Fibroblast of mammary gland (primary cell): ENCODE results near the gene PADI1.
A peak's percentile ranks its signal among the peaks of the same experiment; 100 is the strongest.

Source experiments
- DNase-seq: peaks from one replicate; pipeline ENCODE4 v3.0.0-alpha.2; 2010; ENCODE audit warnings: low read depth
- H3K4me3 ChIP-seq: 2 replicates; pipeline ENCODE4 v1.5.1; 2011; ENCODE audit warnings: low read depth, mild to moderate bottlenecking, low read length, moderate library complexity; ENCODE audit not compliant: control insufficient read depth
- CTCF ChIP-seq: conservative IDR thresholded peaks from 2 replicates; pipeline ENCODE4 v1.5.1; 2011; ENCODE audit warnings: low read depth, low read length, inconsistent platforms; ENCODE audit not compliant: control insufficient read depth, insufficient read depth

Gene PADI1

DNA sequence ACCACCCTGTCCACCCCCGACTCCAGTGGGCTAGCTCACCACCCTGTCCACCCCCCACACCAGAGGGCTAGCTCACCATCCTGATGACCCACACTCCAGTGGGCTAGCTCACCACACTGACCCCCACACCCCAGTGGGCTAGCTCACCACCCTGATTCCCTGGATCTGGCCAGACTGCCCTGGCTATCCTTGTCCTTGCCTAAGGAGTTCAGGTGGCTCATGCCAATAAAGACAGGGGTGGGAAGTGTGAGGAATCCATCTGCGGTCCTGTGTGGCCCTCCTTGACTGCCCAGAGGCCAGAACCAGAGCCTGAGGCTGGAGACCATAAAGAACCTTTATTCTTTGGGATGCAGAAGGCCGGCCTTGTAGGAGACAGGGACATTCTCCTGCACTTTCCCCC lies 3.6 kb downstream of the PADI1 start:
- TF ChIP-seq CTCF: no peak
- no peak for DNase-seq

DNA sequence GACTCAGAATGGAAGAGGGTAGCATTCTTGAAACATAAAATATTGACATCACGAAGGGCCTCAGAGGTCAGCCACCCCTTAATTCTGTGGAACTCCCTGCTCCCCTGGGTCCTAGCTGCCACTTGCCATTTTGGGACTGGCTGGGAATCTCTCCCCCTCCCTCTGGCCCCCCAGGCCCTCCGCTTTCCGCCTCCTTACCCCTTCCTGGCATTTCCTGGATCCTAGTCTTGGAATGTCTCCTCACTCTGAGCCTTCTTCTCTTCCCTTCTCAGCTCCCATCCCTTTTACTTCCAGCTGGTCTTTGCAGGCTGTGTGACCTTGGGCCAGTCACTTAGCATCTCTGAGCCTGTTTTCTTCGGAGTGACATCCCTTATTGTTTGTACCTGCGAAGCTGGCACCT lies 4.5 kb downstream of the PADI1 start:
- no peak for DNase-seq
- TF ChIP-seq CTCF: no peak
- no peak overlapping the region for H3K4me3 ChIP-seq

More for the DNA sequence above, 3.6 kb downstream of the PADI1 start:
- H3K4me3 ChIP-seq: no peak overlapping the region

DNA sequence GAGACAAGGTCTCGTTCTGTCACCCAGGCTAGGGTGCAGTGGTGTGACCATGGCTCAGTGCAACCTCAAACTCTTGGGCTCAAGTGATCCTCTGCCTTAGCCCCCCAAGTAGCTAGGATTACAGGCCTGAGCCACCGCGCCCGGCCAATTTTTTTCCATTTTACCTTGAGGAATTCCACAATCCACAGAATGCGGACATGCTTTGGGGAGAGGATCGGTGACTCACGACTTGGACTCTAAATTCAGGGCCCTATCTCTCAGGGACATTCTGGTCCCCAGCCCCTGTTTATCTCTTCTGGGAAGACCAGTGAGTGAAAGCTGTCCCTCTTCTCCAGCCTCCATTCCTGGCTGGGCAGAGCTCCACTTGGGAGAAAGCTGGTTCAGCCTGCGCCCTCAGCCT lies 5.2 kb downstream of the PADI1 start:
- no peak for DNase-seq
- no peak for TF ChIP-seq CTCF
- H3K4me3 ChIP-seq: no peak overlapping the region

GRCh38 chr1:17211377-17211776 lies 6.4 kb downstream of the PADI1 start:
- TF ChIP-seq CTCF: no peak
- H3K4me3 ChIP-seq: no peak overlapping the region
- no peak for DNase-seq

DNA sequence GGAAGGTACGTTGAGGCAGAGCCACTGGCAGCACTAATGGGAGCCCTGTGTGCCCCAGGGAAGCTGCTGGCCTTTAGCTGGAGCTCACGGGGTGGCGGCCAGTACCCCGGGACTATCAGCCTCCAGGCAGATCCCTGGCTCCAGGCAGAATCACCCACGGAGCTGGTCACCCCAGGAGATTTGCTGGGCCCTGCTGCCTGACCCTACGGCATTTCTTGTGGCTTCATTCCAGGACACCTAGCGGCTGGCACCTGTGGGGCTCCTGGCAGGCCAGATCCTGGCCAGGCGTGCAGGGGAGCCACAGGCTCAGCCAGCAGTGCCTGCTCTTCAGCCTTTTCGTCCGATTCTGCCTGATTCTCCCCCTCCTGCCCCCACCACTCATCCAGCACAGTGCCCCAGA lies 7.1 kb downstream of the PADI1 start:
- no peak overlapping the region for H3K4me3 ChIP-seq
- no peak for TF ChIP-seq CTCF
- no peak for DNase-seq

DNA sequence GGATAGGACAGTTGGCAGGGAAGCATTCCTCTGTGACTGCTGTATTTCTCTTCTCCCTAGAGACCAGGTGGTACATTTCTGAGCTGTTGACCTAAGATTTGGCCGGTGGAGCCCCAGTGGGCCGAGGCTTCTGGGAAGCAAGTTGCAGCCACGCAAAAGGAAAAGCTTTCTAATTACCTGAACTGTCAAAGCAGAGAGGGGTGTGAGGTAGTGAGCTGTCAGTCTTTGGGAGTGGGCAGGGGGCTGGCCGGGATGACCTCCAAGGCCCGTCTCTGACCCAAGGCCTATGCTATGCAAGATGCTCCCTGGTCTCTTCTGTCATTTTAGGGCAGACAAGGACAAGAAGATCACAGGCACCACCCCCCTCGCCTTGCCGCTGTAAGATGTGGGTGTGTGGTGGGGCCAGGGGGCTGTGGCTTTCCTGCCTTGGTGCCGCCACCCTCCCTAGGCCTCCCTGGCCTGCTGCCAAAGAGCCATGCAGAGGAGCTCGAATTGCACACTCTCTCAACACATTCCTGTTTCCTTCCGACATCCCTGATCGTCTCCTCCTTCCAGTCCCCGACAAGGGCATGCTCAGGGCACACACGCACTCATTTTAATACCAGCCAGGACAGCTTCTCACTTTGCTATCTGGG lies 7.7 kb downstream of the PADI1 start:
- no peak overlapping the region for H3K4me3 ChIP-seq
- TF ChIP-seq CTCF: no peak
- DNase-seq: peak; percentile 22

- H3K4me3 ChIP-seq: no peak overlapping the region
- no peak for DNase-seq
- TF ChIP-seq CTCF: no peak
These were observed 8.3 kb downstream of the PADI1 start for GRCh38 chr1:17213148-17213781.
